Neural crest cell (in vitro differentiated cells): ENCODE measurements around the gene ELOVL1. TPM values are rescaled to one million over a fixed set of nuclear protein-coding genes. Genes with fewer than 3 reads are reported as not detected.
A peak's percentile ranks its signal among the peaks of the same experiment; 100 is the strongest.
"Not testable (repeated sequence)": the region's sequence is repeated elsewhere in the genome, so short reads cannot be mapped to it uniquely, and the experiment has no call there.

Source experiments
- DNase-seq: peaks from one replicate; pipeline ENCODE4 v3.0.0; 2021; ENCODE audit warnings: low read depth, mixed read lengths, low spot score
- H3K27ac Mint-ChIP-seq: one replicate; pipeline ENCODE4 v1.8.0; 2021; ENCODE audit warnings: mild to moderate bottlenecking, mixed read lengths; ENCODE audit not compliant: unreplicated experiment
- H3K27me3 Mint-ChIP-seq: 2 replicates; pipeline ENCODE4 v1.8.0; 2021; ENCODE audit warnings: low read depth, mild to moderate bottlenecking, mixed read lengths
- H3K36me3 Mint-ChIP-seq: 2 replicates; pipeline ENCODE4 v1.8.0; 2021; ENCODE audit warnings: low read depth, mild to moderate bottlenecking, mixed read lengths
- H3K4me1 Mint-ChIP-seq: 2 replicates; pipeline ENCODE4 v1.8.0; 2021; ENCODE audit warnings: mixed read lengths
- H3K4me3 Mint-ChIP-seq: one replicate; pipeline ENCODE4 v1.8.0; 2021; ENCODE audit warnings: mild to moderate bottlenecking, mixed read lengths
- H3K9me3 Mint-ChIP-seq: 2 replicates; pipeline ENCODE4 v1.8.0; 2021; ENCODE audit warnings: mixed read lengths
- CTCF ChIP-seq: fragments of 200-600 bp; sonication (generic); conservative IDR thresholded peaks from 2 replicates; pipeline ENCODE4 v1.5.0; 2021; ENCODE audit warnings: antibody characterized with exemption, mild to moderate bottlenecking
- total RNA-seq: library from RNA; stranded (reverse); gene quantifications from 2 replicates; pipeline ENCODE4 v1.2.1, GENCODE V29; 2021

Gene ELOVL1
- total RNA-seq, 1 donor from 2014 or later, result 30.8 TPM

GRCh38 chr1:43405219-43405875 lies 37.5 kb upstream of the ELOVL1 start:
- Mint-ChIP-seq H3K27ac (no peak overlapping the region), H3K4me3 (no peak overlapping the region), H3K9me3 (no peaks in the 10 kb centered on the region), H3K36me3 (peaks cover 16% of the 10 kb centered on the region), H3K27me3 (no peaks in the 10 kb centered on the region), H3K4me1 (no peaks in the 10 kb centered on the region)
- no peak for TF ChIP-seq CTCF
- no peak for DNase-seq

DNA sequence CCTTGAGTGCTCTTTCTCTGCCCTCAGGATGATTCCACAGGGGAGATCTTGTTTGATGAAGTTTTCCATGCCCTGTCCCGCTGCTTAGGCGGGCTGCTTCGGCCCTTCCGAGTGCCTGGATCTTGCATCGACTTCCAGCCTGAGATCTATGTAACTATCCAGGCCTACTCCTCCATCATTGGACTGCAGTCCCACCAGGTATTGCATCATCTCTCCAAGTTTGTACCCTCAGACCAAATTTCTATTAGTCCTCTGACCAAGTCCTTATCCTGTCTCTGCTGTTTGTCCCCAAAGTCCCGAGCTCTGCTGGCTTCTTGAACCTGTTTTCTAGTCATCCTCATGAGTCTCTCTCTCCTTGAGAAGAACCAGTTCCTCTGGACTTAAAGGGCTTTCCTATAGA lies 36.5 kb upstream of the ELOVL1 start:
- Mint-ChIP-seq H3K27me3 (no peaks in the 10 kb centered on the region), H3K4me1 (no peaks in the 10 kb centered on the region), H3K9me3 (no peaks in the 10 kb centered on the region), H3K36me3 (peaks cover 12% of the 10 kb centered on the region), H3K27ac (peak overlapping the region; percentile 23), H3K4me3 (no peak overlapping the region)
- DNase-seq, result no peak
- TF ChIP-seq CTCF, result no peak

DNA sequence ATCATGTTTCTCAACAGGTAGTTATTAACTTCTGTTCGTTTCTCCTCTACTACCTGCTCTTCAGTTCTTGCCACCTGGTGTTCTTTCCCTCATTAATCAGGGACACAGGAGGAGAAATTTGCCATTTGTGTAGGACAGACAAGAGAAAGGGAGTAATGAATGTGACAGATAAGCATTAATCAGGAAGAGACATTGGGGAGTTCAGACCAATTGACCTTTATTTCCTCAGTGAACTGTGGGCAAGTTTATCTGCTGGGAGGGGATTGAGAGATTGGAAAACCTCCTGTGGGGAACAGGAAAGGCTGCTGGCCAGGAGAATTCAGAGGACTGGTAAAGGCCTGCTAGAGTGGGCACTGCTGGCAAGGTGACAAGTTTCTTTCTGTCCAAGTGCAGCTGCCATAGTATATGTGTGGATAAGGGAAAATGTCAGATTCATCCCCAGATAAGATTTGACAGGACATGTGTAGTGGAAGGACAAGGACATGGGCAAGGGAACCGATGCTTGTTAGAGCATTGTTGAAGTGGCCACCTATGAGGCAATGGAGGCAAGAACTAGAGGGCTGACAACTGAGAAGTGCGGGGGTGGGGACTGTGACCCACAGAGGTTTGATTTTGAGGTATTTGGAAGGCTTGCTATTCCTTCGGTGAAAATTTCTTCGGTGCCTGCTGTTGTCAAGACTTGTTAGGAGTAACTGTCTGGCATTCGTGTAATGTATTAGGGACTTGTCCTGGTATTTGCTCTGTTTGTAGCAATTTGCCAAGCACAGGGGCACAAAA lies 34.5 kb upstream of the ELOVL1 start:
- H3K36me3 Mint-ChIP-seq, result peaks cover 8% of the 10 kb centered on the region
- no peak overlapping the region for H3K4me3 Mint-ChIP-seq
- H3K9me3 Mint-ChIP-seq, result no peaks in the 10 kb centered on the region
- H3K27ac Mint-ChIP-seq, result no peak overlapping the region
- H3K27me3 Mint-ChIP-seq, result no peaks in the 10 kb centered on the region
- no peak for DNase-seq
- H3K4me1 Mint-ChIP-seq, result no peaks in the 10 kb centered on the region
- no peak for TF ChIP-seq CTCF

GRCh38 chr1:43400441-43400840 lies 32.6 kb upstream of the ELOVL1 start:
- H3K4me3 Mint-ChIP-seq, H3K27ac Mint-ChIP-seq, H3K27me3 Mint-ChIP-seq, DNase-seq, H3K4me1 Mint-ChIP-seq, H3K36me3 Mint-ChIP-seq, H3K9me3 Mint-ChIP-seq: not testable (repeated sequence)

DNA sequence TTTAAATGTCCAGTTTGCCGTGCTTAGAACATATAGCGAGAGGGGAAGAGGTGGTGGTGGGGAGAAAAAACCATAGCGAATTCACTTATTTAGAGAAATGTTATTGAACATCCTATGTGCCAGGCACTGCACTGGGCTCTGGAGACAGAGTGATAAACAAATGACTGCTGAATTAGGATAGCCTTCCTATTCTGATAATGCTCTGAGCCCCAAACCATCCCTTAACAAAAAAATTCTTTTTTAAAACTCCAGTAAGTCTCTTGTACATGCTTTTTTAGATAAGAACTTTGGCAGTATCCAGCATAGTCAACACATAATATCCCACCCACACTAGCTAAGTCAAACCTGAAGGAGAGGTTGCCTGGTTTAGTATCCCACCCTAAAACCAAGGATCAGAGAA lies 30.4 kb upstream of the ELOVL1 start:
- no peak overlapping the region for H3K27ac Mint-ChIP-seq
- H3K36me3 Mint-ChIP-seq, result peaks cover 2% of the 10 kb centered on the region
- no peak for TF ChIP-seq CTCF
- H3K4me1 Mint-ChIP-seq, result no peaks in the 10 kb centered on the region
- no peaks in the 10 kb centered on the region for H3K27me3 Mint-ChIP-seq
- H3K9me3 Mint-ChIP-seq, result no peaks in the 10 kb centered on the region
- no peak overlapping the region for H3K4me3 Mint-ChIP-seq
- DNase-seq, result no peak

GRCh38 chr1:43396059-43396458 lies 28.2 kb upstream of the ELOVL1 start:
- DNase-seq, result no peak
- H3K9me3 Mint-ChIP-seq, result no peaks in the 10 kb centered on the region
- no peaks in the 10 kb centered on the region for H3K4me1 Mint-ChIP-seq
- H3K36me3 Mint-ChIP-seq, result peaks cover 2% of the 10 kb centered on the region
- no peak for TF ChIP-seq CTCF
- no peak overlapping the region for H3K4me3 Mint-ChIP-seq
- no peaks in the 10 kb centered on the region for H3K27me3 Mint-ChIP-seq
- H3K27ac Mint-ChIP-seq, result no peak overlapping the region
